ENCODE results near the gene AGPS.
"Not testable (repeated sequence)": the region's sequence is repeated elsewhere in the genome, so short reads cannot be mapped to it uniquely, and the experiment has no call there.

AGPS gene

DNA sequence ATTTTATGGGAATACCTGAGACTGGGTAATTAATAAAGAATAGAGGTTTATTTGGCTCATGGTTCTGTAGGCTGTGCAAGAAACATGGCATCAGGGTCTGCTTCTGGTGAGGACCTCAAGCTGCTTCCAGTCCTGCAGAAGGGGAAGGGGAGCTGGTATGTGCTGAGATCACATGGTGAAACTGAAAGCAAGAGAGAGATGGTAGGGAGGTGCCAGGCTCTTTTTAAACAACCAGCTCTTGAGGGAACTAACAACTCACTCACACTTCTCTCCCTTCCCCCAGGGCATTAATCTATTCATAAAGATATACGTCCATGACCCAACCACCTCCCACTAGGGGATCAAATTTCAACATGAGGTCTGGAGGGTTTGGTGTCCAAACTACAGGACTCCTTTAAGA lies 40.1 kb downstream of the AGPS start:
- H3K4me3 ChIP-seq (ENCODE audit: low read depth, low read length), result no peak overlapping the region
- DNase-seq (ENCODE audit: low read depth), result no peak
- TF ChIP-seq, protein P1, sequence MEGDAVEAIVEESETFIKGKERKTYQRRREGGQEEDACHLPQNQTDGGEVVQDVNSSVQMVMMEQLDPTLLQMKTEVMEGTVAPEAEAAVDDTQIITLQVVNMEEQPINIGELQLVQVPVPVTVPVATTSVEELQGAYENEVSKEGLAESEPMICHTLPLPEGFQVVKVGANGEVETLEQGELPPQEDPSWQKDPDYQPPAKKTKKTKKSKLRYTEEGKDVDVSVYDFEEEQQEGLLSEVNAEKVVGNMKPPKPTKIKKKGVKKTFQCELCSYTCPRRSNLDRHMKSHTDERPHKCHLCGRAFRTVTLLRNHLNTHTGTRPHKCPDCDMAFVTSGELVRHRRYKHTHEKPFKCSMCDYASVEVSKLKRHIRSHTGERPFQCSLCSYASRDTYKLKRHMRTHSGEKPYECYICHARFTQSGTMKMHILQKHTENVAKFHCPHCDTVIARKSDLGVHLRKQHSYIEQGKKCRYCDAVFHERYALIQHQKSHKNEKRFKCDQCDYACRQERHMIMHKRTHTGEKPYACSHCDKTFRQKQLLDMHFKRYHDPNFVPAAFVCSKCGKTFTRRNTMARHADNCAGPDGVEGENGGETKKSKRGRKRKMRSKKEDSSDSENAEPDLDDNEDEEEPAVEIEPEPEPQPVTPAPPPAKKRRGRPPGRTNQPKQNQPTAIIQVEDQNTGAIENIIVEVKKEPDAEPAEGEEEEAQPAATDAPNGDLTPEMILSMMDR (IDR thresholded peaks at IDR 0.05; ENCODE audit: low read depth, low read length, missing control alignments), result no peak

DNA sequence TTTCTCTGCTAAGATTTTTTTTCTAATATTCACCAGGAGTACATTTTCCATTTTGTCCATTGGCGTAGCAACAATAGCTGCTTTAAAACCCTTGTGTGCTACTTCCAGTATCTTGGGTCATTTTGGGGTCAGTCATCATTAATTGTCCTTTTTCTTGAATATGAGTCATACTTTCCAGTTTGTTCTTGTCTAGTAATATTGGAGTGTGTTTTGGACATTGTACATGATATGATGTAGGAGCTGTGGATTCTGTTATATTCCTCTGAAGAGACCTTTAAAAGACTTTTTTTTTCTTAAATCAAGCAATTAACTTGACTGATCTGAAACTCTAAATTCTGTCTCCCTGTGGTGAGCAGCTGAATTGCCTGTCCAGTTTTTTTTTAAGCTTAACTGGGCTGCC lies 40.8 kb downstream of the AGPS start:
- no peak for DNase-seq (ENCODE audit: low read depth)
- TF ChIP-seq, protein P1 (IDR thresholded peaks at IDR 0.05; ENCODE audit: low read depth, low read length, missing control alignments), result no peak
- no peak overlapping the region for H3K4me3 ChIP-seq (ENCODE audit: low read depth, low read length)

DNA sequence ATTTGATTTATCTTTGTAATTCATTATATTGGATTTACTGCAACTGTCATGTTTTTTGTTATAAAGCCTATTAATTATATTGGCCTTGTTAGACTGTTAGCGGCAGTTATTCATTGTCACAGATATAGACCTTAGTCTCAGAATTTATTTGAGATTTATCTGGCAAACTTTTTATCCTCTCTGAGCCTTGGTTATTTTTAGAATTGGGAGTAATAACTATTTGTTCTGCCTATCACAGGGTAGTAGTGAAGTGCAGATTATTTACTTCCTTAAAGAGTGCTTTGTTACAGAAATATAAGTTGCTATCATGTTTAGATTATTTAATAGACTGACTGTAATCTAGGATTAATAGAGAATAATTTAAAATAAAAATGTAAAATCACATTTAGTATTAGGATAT lies 41.9 kb downstream of the AGPS start:
- no peak for DNase-seq (ENCODE audit: low read depth)
- TF ChIP-seq, protein P1 (IDR thresholded peaks at IDR 0.05; ENCODE audit: low read depth, low read length, missing control alignments), result no peak
- no peak overlapping the region for H3K4me3 ChIP-seq (ENCODE audit: low read depth, low read length)

DNA sequence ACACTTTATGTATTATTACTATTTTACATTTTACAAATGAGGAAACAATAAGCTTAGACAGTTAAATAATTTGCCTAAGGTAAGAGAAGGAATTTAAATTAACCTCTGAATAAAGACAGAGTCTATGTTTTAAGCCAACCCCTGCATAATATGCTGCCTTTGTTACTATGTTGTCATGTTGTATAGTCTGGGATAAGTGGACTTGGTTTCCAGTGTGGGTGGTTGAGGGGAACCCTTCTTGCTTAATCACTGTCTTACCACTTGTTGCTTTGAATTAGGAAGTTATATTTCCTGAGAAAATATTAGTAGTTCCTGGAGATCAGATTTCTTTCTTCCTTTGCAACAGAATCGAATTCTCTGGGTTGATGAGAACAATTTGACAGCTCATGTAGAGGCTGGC lies 52.6 kb downstream of the AGPS start:
- TF ChIP-seq, protein P1 (IDR thresholded peaks at IDR 0.05; ENCODE audit: low read depth, low read length, missing control alignments), result no peak
- DNase-seq (ENCODE audit: low read depth), result no peak
- H3K4me3 ChIP-seq (ENCODE audit: low read depth, low read length), result no peak overlapping the region

DNA sequence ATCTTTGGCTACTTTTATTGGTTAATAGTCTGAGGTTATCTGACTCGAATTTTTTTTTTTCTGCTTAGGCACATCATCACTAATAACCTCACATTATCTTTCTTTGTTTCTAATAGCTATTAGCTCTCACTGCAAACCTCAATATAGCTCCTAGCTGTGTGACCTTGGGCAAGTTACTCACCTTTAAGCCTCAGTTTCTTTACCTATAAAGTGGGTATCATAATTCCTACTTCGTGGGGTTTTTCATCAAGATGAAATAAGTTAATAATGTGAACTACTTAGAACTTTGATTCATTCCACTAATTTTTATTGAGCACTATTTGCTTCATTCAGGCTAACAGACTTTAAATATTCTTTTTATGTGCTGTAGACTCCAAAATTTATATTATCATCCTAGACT lies 55.5 kb downstream of the AGPS start:
- no peak overlapping the region for H3K4me3 ChIP-seq (ENCODE audit: low read depth, low read length)
- TF ChIP-seq, protein P1 (IDR thresholded peaks at IDR 0.05; ENCODE audit: low read depth, low read length, missing control alignments), result no peak

DNA sequence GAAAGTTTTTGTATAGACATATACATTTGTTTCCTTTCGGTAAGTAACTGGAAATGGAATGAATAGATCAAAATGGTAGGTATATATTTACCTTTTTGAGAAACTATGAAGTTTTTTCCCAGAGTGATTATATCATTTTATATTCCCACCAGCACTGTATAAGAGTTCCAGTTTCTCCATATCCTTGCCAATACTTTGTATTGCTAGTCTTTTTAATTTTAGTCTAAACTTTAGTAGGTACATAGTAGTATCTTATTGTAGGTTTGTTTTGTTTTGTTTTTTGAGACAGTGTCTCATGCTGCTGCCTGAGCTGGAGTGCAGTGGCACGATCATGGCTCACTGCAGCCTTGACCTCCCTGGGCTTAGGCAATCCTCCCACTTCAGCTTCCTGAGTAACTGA lies 56.6 kb downstream of the AGPS start:
- no peak for DNase-seq (ENCODE audit: low read depth)
- TF ChIP-seq, protein P1 (IDR thresholded peaks at IDR 0.05; ENCODE audit: low read depth, low read length, missing control alignments), result no peak
- no peak overlapping the region for H3K4me3 ChIP-seq (ENCODE audit: low read depth, low read length)

More for the DNA sequence above, 55.5 kb downstream of the AGPS start:
- DNase-seq (ENCODE audit: low read depth), result no peak

DNA sequence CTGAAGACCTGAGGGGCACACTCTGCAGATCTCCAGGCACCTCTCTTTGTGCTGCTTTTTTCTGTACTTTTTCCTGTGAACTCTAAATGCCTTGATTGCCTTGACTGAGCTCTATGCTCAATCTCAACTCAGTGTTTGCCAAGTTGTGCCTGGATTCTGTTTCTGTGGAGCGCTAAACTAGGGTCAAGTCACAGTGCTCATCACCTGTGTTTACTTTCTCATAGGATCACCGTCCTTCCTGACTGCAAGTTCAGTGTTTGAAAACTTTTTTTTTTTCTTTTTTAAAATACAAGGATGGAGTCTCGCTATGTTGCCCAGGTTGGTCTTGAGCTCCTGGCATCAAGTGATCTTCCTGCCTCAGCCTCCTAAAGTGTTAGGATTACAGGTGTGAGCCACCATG lies 62.6 kb downstream of the AGPS start:
- TF ChIP-seq, protein P1 (IDR thresholded peaks at IDR 0.05; ENCODE audit: low read depth, low read length, missing control alignments), result no peak
- no peak overlapping the region for H3K4me3 ChIP-seq (ENCODE audit: low read depth, low read length)
- no peak for DNase-seq (ENCODE audit: low read depth)

DNA sequence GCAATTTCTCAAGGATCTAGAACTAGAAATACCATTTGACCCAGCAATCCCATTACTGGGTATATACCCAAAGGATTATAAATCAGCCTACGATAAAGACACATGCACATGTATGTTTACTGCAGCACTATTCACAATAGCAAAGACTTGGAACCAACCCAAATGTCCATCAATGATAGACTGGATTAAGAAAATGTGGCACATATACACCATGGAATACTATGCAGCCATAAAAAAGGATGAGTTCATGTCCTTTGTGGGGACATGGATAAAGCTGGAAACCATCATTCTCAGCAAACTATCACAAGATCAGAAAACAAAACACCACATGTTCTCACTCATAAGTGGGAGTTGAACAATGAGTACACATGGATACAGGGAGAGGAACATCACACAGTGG lies 67.2 kb downstream of the AGPS start:
- DNase-seq (ENCODE audit: low read depth); H3K4me3 ChIP-seq (ENCODE audit: low read depth, low read length): not testable (repeated sequence)

All from GM12864 (cell line).